Keratinocyte (primary cell): ENCODE data around the gene METTL25B.

Experiments used
- EZH2 ChIP-seq: IDR thresholded peaks from one replicate; pipeline ENCODE4 v1.6.1; 2012; ENCODE audit warnings: inconsistent platforms, mild to moderate bottlenecking, low read length, moderate library complexity
- TF ChIP-seq, protein P1 (sequence below), 3 experiments: IDR thresholded peaks in 1 of 3; conservative IDR thresholded peaks in 1 of 3; optimal IDR thresholded peaks in 1 of 3; 2 replicates in 2 of 3; 3 replicates in 1 of 3; pipeline versions ENCODE3 to v1.5.1; 2011; ENCODE audit warnings: low read length in 3 of 3, mild to moderate bottlenecking in 3 of 3, moderate library complexity in 2 of 3, control low read depth in 1 of 3, inconsistent platforms in 1 of 3; ENCODE audit not compliant: insufficient read depth in 2 of 3; ENCODE audit errors: extremely low read depth in 1 of 3

- no peak for TF ChIP-seq EZH2
- TF ChIP-seq, protein P1, sequence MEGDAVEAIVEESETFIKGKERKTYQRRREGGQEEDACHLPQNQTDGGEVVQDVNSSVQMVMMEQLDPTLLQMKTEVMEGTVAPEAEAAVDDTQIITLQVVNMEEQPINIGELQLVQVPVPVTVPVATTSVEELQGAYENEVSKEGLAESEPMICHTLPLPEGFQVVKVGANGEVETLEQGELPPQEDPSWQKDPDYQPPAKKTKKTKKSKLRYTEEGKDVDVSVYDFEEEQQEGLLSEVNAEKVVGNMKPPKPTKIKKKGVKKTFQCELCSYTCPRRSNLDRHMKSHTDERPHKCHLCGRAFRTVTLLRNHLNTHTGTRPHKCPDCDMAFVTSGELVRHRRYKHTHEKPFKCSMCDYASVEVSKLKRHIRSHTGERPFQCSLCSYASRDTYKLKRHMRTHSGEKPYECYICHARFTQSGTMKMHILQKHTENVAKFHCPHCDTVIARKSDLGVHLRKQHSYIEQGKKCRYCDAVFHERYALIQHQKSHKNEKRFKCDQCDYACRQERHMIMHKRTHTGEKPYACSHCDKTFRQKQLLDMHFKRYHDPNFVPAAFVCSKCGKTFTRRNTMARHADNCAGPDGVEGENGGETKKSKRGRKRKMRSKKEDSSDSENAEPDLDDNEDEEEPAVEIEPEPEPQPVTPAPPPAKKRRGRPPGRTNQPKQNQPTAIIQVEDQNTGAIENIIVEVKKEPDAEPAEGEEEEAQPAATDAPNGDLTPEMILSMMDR (optimal IDR thresholded peaks at IDR 0.05 in 1 of 3, IDR thresholded peaks at IDR 0.05 in 1 of 3, conservative IDR thresholded peaks at IDR 0.05 in 1 of 3; ENCODE audit: extremely low read depth in 1 of 3, insufficient read depth in 2 of 3, low read length in 3 of 3), result no peak
These were observed 15.6 kb upstream of the METTL25B start for GRCh38 chr1:156712626-156713025.
